Activated T-helper 1 cell treated with anti-CD3 and anti-CD28 coated beads, Interleukin-2, amount 50 U/mL, for 16 hours (primary cell): ENCODE results near the gene NBPF1.
"Not testable (repeated sequence)": the region's sequence is repeated elsewhere in the genome, so short reads cannot be mapped to it uniquely, and the experiment has no call there.

ENCODE experiments used
- DNase-seq, 2 donors: peaks; one replicate each; pipeline ENCODE4 v3.0.0-alpha.2; 2020; ENCODE audit warnings: low read depth in 1 of 2, low spot score in 1 of 2

Gene NBPF1

GRCh38 chr1:16557034-16557433, 56.3 kb downstream of the NBPF1 start:
- DNase-seq: not testable (repeated sequence)

- not testable (repeated sequence) for DNase-seq
These were observed 60.1 kb downstream of the NBPF1 start for GRCh38 chr1:16553244-16553643.

DNA sequence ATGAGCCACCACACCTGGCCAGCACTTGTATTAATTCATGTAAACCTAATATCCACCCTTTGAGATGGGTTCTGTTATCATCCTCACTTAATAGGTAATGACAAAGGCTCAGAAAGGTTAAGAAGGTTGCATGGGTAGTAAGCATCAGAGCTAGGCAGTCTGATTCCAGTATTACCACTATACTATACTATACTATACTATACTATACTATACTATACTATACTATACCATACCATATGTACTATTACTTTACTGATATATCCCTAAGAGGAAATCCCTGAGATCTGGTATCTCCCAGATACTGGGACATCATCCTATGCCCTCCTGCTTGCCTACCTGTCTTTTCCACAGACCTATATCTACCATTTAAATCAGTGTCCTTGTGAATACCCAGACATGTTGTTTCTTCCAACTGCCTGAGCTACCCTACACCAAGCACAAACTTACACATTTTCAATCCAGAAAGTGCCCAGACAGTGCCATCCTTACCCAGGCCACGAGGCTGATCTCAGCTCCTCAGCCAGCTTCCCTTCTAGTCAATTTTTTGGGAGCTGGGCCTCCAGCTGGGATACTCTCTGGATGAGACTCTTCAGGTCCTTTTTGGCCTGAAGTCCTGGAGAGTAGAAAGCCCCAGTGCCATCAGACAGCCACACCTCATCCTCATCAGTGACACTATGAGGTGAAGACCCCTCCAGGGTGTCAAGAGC, 63.0 kb downstream of the NBPF1 start:
- DNase-seq: not testable (repeated sequence)

DNA sequence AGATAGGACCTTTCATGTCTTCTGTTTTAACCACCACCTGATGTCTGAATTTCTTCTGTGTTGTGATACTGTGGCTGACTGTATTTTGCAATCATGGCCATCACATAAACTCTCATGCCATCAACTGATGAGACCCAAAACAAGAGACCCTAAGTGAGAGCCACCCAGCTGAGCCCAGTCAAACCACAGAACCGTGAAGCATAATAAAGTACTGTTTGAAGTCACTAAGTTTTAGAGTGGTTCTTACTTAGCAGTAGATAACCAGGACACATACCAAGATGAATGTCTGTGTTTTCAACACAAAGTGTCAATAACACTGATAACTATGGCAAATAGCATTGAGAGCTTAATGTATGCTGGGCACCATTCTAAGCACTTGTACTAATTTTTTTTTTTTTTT, 63.8 kb downstream of the NBPF1 start:
- DNase-seq: not testable (repeated sequence)

DNA sequence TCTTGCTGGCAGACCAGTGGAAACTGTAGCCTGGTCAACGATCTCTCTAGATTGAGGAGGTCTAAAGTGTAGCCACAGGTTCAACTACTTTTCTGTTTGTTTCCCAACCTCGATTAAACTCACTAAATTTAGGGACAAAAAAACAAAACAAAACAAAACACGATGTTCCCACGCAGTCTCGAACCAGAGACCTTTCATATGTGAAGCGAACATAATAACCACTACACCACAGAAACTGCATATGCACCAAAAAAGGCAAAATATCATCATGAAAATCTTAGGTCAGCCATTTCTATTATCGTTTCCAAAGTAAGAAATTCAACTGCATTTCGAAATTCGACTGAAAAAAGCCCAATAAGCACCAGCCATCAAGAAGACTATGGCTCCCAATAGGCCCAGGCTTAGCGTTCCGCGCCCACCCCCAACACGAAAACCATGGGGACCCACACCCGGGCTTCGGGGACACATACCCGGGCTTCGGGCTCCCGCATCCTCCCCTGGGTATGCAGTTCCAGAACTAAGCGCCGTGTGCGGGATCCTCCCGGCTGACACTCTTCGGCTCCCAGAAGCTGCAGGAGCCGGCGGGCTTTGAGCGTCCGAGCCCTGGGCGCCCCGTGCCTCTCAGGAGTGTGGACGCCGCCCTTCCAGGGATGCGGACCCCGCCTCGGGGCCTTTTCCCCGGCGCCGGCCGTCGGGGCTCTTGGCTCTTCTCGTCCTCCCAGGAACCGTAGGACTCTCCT, 65.7 kb downstream of the NBPF1 start:
- not testable (repeated sequence) for DNase-seq

DNA sequence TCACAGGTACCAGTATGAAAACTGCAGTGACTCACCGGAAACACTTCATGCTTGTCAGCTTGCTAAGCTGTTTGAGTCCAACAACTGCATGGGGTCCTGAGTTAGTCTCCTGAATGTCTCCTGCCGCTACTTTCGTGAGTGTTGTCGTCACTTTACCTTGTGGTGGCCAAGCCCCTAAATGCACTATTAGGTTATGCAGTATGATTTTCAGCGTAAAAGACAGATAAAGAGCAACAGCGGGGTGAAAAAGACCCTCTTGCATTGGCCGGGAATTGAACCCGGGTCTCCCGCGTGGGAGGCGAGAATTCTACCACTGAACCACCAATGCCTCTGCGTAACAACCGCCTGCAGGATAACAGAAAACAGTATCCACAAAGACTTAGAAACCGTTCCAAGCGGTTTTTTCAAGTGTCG, 67.7 kb downstream of the NBPF1 start:
- not testable (repeated sequence) for DNase-seq

DNA sequence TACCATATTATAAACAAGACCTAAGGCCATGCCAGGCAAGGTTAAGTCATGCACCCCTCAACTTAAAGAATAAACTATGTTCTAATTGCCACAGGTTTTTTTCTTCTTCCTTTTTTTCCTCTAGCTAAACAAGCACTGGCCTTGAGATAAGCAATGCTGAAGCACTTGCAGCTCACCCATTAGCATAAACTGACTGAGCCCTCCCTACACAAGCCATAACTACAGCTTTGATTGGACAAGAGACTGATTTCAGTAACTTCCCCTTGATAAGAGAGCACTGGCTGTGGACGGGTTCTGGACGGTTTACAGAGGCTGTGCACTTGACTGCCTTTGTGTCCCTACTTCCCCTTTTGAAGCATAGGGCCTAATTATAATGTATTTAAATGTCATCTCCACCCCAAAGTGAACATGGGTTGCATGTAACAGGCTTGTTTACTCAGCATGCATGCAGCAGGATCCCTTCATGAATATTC, 72.9 kb downstream of the NBPF1 start:
- DNase-seq: not testable (repeated sequence)

- DNase-seq: not testable (repeated sequence)
These were observed 75.8 kb downstream of the NBPF1 start for GRCh38 chr1:16537528-16537927.

DNA sequence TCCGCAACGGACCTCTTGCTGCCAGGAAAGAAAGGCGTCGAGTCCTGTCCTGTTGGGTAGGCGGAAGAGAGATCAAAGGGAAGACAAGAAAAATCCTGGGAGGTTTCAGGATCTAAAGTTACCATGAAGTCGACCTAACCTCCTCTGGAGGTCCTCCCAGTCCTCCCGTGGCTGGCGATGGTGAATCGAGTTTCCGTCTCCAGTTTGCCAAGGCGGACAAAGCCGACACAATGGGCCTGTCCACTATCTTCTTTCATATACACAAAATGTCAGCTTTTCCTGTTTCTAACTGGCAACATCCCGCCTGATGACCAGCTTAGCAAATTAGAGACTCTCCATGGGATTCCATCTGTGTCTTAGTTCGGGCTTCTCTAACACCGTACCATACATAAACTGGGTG, 76.6 kb downstream of the NBPF1 start:
- DNase-seq: not testable (repeated sequence)

- not testable (repeated sequence) for DNase-seq
These were observed 77.5 kb downstream of the NBPF1 start for GRCh38 chr1:16535898-16536297.

DNA sequence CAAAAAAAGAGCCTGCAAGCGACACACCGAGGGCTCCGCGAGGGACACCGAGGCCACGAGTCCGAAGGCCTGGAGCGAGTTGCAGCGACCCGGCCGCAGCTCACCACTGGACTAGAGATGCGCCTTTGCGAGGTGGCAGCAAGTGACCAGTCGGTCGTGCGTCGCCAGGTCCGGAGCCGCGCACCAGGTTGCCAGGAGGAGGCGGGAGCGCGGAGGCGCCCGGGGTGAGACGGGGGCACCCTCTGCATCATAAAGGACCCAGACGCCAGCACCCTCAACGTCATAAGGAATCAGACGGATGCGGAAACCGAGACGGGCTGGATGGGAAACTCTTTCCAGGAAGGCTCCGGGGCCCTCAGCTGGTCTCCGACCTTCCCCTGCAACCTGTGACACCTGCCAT, 77.9 kb downstream of the NBPF1 start:
- DNase-seq: not testable (repeated sequence)

- not testable (repeated sequence) for DNase-seq
These were observed 78.4 kb downstream of the NBPF1 start for GRCh38 chr1:16534829-16535456.

- DNase-seq: not testable (repeated sequence)
These were observed 79.0 kb downstream of the NBPF1 start for GRCh38 chr1:16534239-16534828.

- DNase-seq: not testable (repeated sequence)
These were observed 81.0 kb downstream of the NBPF1 start for GRCh38 chr1:16532235-16532991.

GRCh38 chr1:16528338-16528737, 85.0 kb downstream of the NBPF1 start:
- not testable (repeated sequence) for DNase-seq

DNA sequence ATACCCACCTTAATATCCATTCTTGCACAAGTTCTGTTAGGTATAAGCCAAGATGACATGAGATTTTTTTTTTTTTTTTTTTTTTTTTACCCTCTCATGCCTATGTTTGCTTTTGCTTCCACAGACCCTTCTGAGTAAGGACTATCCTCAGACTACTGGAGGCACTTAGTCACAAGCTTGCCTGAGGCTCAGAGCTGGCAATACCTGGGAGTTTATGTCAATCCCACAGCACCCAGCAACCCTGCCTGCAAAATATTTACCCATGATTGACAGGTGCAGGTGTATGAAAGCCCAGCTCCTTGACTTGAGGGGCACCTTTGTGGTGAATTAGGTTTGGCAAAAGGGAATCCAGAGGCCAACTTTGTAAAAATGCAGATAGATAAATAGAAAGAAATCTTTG, 87.6 kb downstream of the NBPF1 start:
- not testable (repeated sequence) for DNase-seq

DNA sequence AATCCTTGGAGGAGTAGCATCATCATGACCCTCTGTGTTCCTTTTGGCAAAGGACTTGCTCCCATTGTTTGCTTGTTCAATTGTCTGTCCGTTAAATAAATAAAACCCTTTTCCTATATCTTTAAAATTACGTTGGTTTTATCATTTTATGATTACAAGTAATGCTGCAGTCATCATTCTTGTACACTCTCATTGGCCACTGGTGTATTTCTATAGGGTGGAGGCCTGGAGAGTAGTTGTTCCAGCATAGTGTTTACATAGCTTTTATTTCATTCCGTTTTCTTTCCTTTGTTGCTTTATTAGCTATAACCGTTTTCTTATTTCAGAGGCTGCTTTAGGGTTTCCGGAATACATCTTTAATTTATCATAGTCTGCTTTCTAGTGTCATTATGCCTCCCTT, 91.7 kb downstream of the NBPF1 start:
- not testable (repeated sequence) for DNase-seq

DNA sequence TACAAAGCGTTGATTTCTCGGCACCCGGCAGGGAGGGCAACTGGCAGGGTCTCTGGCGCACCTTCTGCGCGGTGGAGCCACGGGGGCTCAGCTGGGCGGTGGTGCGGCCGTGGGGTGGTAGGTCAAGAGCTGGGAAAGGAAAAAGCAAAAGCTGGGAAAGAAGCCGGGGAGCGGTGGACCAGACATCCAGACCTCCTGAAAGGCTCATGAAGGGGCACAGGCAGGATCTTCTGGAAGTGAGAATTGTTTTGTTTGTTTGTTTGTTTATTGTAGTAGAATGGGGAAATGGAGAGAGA, 92.1 kb downstream of the NBPF1 start:
- DNase-seq: no peak

- not testable (repeated sequence) for DNase-seq
These were observed 92.7 kb downstream of the NBPF1 start for GRCh38 chr1:16520435-16521287.
